ENCODE measurements around the gene ZFP92. TPM values are rescaled to one million over a fixed set of nuclear protein-coding genes. Genes with fewer than 3 reads are reported as not detected.
"Not testable (repeated sequence)": the region's sequence is repeated elsewhere in the genome, so short reads cannot be mapped to it uniquely, and the experiment has no call there.

The ZFP92 gene
- total RNA-seq, 8 experiments from 2014 or later = under 0.01 to 0.19 (median 0.04) TPM; not detected in 3

- no peak overlapping the region for H3K4me3 ChIP-seq
- 40% methylated on average over 15 of the region's 16 CpGs; no CpG with 5 or more reads in 9 of the 10 experiments for WGBS, 10 experiments
- in situ Hi-C loops (cut with MboI; ENCODE audit: low pct_unique_long_range_greater_than_20kb in 2 of 9, low sequenced_read_pairs in 9 of 9, unreplicated experiment in 9 of 9) = no loop called here
- H3K27ac ChIP-seq = no peak overlapping the region
- H3K4me1 ChIP-seq (replicated peaks in 1 of 2) = no peaks in the 10 kb centered on the region
- no peak for ATAC-seq (replicated peaks in 6 of 8)
Measured at GRCh38 chrX:153392642-153393321, 18.5 kb upstream of the ZFP92 start.

GRCh38 chrX:153394612-153395011 lies 16.7 kb upstream of the ZFP92 start:
- no peak for ATAC-seq (replicated peaks in 6 of 8)
- H3K4me1 ChIP-seq (replicated peaks in 1 of 2) = no peaks in the 10 kb centered on the region
- 55 to 95% methylated on average over 4 to 9 of the region's 13 CpGs; no CpG with 5 or more reads in 8 of the 10 experiments for WGBS, 10 experiments
- in situ Hi-C loops (cut with MboI; ENCODE audit: low pct_unique_long_range_greater_than_20kb in 2 of 9, low sequenced_read_pairs in 9 of 9, unreplicated experiment in 9 of 9) = no loop called here
- H3K27ac ChIP-seq = no peak overlapping the region
- H3K4me3 ChIP-seq = no peak overlapping the region

- Histone ChIP-seq H3K4me3 (no peak overlapping the region), H3K27ac (no peak overlapping the region), H3K4me1 (replicated peaks in 1 of 2) (no peaks in the 10 kb centered on the region)
- in situ Hi-C loops (cut with MboI; ENCODE audit: low pct_unique_long_range_greater_than_20kb in 2 of 9, low sequenced_read_pairs in 9 of 9, unreplicated experiment in 9 of 9) = no loop called here
- WGBS, 10 experiments = 50 to 80% methylated on average over 1 to 2 of the region's 26 CpGs; no CpG with 5 or more reads in 8 of the 10 experiments
- no peak for ATAC-seq (replicated peaks in 6 of 8)
Measured at GRCh38 chrX:153395613-153396319, 15.5 kb upstream of the ZFP92 start.

DNA sequence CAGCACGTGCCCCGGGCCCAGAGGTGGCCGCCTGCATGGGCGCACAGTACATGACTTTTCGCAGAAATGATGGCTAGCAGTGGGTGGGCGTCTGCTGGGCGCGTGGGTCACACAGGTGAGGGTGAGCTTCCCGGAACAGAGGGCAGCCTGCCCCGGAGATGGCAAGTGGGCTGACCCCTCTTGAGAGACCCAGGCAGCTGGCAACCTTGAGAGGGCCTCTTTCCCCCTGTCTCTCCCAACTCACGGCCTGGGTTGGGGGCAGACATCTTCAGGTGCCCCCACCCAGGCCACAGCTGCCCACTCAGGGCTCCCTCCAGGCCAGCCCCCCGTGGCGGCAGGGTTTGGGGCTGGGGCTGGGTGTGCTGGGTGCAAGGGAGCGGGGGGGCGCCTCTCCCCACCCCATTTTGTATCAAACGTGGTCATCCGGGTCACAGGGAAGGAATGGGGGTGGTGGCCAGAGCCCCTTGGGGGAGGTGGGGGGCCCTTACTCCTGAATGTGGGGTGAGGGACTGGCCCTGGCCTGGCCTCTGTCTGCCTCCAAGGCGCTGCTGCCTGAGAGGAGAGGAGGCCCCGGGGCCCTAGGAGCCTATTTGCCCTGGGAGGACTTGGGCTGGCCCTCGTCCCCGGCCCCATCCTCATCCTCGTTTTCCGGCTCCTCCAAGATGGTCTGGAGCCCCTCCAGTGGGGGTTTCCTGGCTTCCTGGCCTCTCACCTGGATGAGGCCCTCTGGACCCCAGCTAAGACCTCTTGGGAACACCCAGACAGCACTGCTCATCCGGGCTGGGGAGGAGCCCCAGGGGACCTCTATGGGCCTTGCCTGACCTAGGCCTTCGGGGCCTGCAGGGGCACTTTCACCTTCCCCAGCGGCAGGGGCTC lies 14.7 kb upstream of the ZFP92 start:
- no peaks in the 10 kb centered on the region for H3K4me1 ChIP-seq (replicated peaks in 1 of 2)
- ATAC-seq (replicated peaks in 6 of 8) = no peak
- H3K4me3 ChIP-seq = no peak overlapping the region
- WGBS, 10 experiments = 20% methylated on average over 1 of the region's 26 CpGs; no CpG with 5 or more reads in 9 of the 10 experiments
- H3K27ac ChIP-seq = no peak overlapping the region
- in situ Hi-C loops (cut with MboI; ENCODE audit: low pct_unique_long_range_greater_than_20kb in 2 of 9, low sequenced_read_pairs in 9 of 9, unreplicated experiment in 9 of 9) = no loop called here

GRCh38 chrX:153397256-153397960 lies 13.9 kb upstream of the ZFP92 start:
- Histone ChIP-seq H3K4me1 (replicated peaks in 1 of 2) (no peaks in the 10 kb centered on the region), H3K4me3 (no peak overlapping the region), H3K27ac (no peak overlapping the region)
- ATAC-seq (replicated peaks in 6 of 8) = no peak
- in situ Hi-C loops (cut with MboI; ENCODE audit: low pct_unique_long_range_greater_than_20kb in 2 of 9, low sequenced_read_pairs in 9 of 9, unreplicated experiment in 9 of 9) = no loop called here
- 0 to 80% (median 36%) methylated on average over 1 to 5 of the region's 27 CpGs; no CpG with 5 or more reads in 7 of the 10 experiments for WGBS, 10 experiments

DNA sequence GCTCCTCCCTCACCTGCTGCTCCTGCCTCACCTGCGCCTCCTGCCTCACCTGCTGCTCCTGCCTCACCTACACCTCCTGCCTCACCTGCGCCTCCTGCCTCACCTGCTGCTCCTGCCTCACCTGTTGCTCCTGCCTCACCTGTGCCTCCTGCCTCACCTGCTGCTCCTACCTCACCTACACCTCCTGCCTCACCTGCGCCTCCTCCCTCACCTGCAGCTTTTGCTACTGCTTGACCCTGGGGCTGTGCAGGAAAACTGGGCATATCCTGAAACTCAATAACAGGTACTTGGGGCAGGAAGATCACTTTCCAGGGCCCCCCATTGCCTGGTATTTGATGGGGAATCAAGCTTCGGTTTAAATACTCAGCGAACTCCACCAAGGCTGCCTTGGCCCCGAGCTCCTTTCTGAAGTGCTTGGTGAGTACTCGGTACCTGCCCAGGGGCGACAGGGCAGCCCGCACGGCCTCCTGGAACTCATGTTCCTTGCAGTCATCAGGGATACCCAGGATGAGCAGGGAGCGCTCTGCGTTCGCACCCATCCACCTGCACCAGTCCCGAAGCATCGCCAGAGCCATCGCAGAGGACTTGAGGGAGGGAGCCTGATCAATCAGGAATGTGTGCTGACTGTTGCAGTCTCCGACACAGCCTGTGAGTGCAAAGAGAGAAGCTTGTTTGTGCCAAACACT lies 12.9 kb upstream of the ZFP92 start:
- H3K4me1 ChIP-seq (replicated peaks in 1 of 2) = no peaks in the 10 kb centered on the region
- 30 to 60% methylated on average over 1 to 9 of the region's 17 CpGs; no CpG with 5 or more reads in 8 of the 10 experiments for WGBS, 10 experiments
- H3K27ac ChIP-seq = no peak overlapping the region
- no peak overlapping the region for H3K4me3 ChIP-seq
- no peak for ATAC-seq (replicated peaks in 6 of 8)
- in situ Hi-C loops (cut with MboI; ENCODE audit: low pct_unique_long_range_greater_than_20kb in 2 of 9, low sequenced_read_pairs in 9 of 9, unreplicated experiment in 9 of 9) = no loop called here

DNA sequence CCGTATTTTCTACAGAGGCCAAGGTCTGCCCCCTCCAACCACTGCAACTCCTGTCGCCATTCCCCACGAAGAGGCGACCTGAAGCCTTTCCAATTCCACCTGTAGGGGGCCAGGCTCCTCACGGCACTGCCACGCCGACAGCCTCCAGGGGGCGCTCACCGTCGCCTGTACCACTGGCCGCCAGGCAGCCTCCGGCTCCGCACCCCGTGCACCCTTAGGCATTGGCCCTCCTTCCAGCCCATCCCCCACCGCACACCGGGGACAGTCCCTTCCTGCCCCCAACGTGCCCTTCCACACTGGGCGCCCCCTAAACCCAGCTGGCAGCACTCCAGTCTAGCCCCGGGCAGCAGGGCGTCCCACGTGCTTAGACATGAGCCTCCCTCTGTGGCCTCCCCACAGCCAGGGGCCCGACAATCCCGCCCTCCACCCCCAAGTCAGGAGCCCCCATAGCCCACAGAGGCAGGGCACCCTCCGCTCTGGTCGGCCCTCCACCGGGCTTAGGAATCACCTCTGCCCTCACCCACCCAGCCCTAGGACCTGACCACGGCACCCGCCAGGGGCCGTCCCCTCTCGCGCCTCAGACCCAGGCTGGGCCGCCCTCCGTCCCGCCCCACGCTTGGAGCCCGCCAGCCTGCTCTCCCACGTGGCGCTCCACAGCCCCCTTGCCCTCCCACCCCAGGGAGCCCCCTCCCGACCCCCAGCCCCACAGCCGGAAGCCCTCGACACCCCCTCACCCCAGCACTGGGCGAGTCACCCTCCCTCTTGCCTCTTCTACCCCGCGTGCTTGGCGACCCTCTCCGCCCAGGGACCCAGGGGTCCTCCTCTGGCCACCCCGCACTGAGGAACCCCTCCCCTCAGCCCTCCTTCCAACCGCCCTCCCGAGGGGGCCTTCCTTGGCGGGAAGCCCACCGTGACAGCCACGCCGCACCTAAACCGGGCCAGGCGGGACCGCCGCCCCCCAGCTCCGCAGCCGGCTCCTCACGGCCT lies 10.8 kb upstream of the ZFP92 start:
- ATAC-seq (replicated peaks in 6 of 8) = no peak
- Histone ChIP-seq H3K27ac (no peak overlapping the region), H3K4me3 (no peak overlapping the region), H3K4me1 (replicated peaks in 1 of 2) (no peaks in the 10 kb centered on the region)
- in situ Hi-C loops (cut with MboI; ENCODE audit: low pct_unique_long_range_greater_than_20kb in 2 of 9, low sequenced_read_pairs in 9 of 9, unreplicated experiment in 9 of 9) = loop anchor here in 1 of 9 experiments (25.0 kb wide), 1 partner anchor 363 kb away; no protein-coding TSS in a partner anchor
- 17 to 34% methylated on average over 1 to 3 of the region's 60 CpGs; no CpG with 5 or more reads in 8 of the 10 experiments for WGBS, 10 experiments

DNA sequence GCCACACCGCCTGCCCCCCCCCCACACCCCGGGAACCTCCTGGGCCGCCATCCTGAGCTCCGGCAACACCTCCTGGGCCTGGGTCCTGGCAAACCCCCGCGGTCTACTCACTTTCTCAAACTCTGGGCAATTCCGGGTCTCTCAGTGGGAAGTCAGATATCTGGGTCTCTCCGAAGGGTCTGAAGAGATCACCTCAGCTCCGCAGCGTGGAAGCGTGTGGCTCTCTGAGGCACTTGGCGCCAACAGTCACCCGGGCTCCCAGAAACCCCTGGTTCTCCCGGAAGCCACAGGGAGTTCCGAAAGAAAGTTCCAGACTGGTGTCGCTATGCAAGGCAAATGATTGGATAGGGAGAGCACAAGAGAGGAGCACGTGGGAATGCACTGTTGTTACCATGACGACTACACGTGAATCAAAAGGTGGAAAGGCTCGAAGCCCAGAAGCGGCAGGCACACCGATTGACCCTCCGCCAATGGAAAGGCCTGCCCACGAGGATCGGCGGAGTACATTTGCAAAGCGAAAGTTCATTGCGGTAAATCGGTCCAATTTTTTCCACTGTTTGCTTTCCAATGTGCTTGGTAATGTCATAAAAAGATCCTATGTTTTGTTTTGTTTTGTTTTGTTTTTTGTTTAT lies 10.0 kb upstream of the ZFP92 start, which contains the start of gene PNMA6E:
Gene PNMA6E, minus strand, starts transcription at position 218 of the 632 bp plus-strand sequence. CDS start 2,501 bp downstream, outside the sequence.
- WGBS, 10 experiments = 62 to 100% (median 88%) methylated on average over 2 to 18 of the region's 29 CpGs; no CpG with 5 or more reads in 4 of the 10 experiments
- no peak for ATAC-seq (replicated peaks in 6 of 8)
- no peak within 1 kb of the TSS for H3K4me3 ChIP-seq
- no peak within 1 kb of the TSS for H3K27ac ChIP-seq
- no peaks in the 10 kb centered on the region for H3K4me1 ChIP-seq (replicated peaks in 1 of 2)
- in situ Hi-C loops (cut with MboI; ENCODE audit: low pct_unique_long_range_greater_than_20kb in 2 of 9, low sequenced_read_pairs in 9 of 9, unreplicated experiment in 9 of 9) = loop anchor here in 1 of 9 experiments (25.0 kb wide), 1 partner anchor 364 kb away; no protein-coding TSS in a partner anchor

- not testable (repeated sequence) for H3K27ac ChIP-seq; H3K4me1 ChIP-seq (replicated peaks in 1 of 2); ATAC-seq (replicated peaks in 6 of 8); H3K4me3 ChIP-seq
- 20 to 80% (median 51%) methylated on average over 1 to 4 of the region's 5 CpGs; no CpG with 5 or more reads in 6 of the 10 experiments for WGBS, 10 experiments
- in situ Hi-C loops (cut with MboI; ENCODE audit: low pct_unique_long_range_greater_than_20kb in 2 of 9, low sequenced_read_pairs in 9 of 9, unreplicated experiment in 9 of 9) = loop anchor here in 1 of 9 experiments (25.0 kb wide), 1 partner anchor 367 kb away; no protein-coding TSS in a partner anchor
Measured at GRCh38 chrX:153404333-153404732, 6.9 kb upstream of the ZFP92 start.

- 0 to 20% methylated on average over 1 of the region's 5 CpGs; no CpG with 5 or more reads in 8 of the 10 experiments for WGBS, 10 experiments
- no peak overlapping the region for H3K4me3 ChIP-seq
- in situ Hi-C loops (cut with MboI; ENCODE audit: low pct_unique_long_range_greater_than_20kb in 2 of 9, low sequenced_read_pairs in 9 of 9, unreplicated experiment in 9 of 9) = loop anchor here in 1 of 9 experiments (25.0 kb wide), 1 partner anchor 368 kb away; no protein-coding TSS in a partner anchor
- H3K4me1 ChIP-seq (replicated peaks in 1 of 2) = no peaks in the 10 kb centered on the region
- H3K27ac ChIP-seq = no peak overlapping the region
- no peak for ATAC-seq (replicated peaks in 6 of 8)
Measured at GRCh38 chrX:153405426-153405825, 5.8 kb upstream of the ZFP92 start.
